HG03159 (cell line): Measurements from ENCODE around the gene SCAPER.
A peak's percentile ranks its signal among the peaks of the same experiment; 100 is the strongest.
"Not testable (repeated sequence)": the region's sequence is repeated elsewhere in the genome, so short reads cannot be mapped to it uniquely, and the experiment has no call there.

Source experiments
- ATAC-seq: cut with Tn5 transposase; IDR thresholded peaks from one replicate; pipeline ENCODE4 v1.9.1; 2021; ENCODE audit warnings: mild to moderate bottlenecking, moderate library complexity; ENCODE audit not compliant: unreplicated experiment

Gene SCAPER

GRCh38 chr15:76916369-76916768 is 11.2 kb upstream of the SCAPER start:
- ATAC-seq, result no peak

- ATAC-seq, result no peak
These were observed 8.6 kb upstream of the SCAPER start for GRCh38 chr15:76913737-76914136.

DNA sequence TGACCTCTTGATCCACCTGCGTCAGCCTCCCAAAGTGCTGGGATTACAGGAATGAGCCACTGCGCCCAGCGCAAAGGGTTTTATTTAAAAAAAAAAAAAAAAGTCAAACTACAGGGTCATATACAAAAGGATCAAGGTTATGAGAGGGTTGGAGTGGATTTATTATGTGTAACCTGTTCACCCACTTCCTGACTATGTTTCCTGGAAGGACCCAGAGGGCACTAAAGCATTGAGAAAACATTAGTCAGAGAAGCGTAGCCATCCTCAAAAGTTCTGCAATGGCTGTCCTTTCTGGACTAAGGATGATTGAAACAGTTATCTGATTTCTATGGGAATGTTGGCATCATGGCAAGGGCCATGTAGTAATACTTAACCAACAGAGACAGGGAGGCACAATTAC is 7.3 kb upstream of the SCAPER start:
- no peak for ATAC-seq

- ATAC-seq, result no peak
These were observed 715 bp upstream of the SCAPER start for GRCh38 chr15:76905855-76906254.

DNA sequence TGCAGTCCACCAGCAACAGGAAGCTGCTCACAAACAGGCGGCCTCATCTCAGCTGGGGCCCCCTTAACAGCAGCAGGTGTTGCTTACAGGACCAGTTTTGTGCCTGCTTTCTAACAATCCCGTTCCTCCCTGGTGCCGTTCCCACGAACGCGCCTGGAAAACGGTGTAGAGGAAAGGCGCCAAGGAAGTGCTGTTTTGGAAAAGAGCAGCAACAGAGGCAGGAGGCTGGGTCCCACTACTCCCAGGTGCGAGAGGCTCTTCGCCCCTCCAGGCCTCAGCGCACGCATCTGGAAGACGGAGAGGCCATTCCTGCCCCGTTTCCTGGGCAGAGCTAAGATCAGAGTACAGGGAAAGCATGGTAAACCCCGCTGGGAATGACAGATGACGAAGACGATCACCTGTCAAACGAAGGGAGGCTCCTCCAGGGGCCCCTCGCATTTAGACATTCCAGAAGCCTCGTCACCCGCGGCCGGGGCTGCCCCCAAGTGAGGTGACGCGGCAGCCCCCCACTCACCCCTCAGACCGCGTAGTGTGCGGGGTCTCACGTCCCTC is 603 bp downstream of the SCAPER start:
- ATAC-seq, result peak; percentile 11

DNA sequence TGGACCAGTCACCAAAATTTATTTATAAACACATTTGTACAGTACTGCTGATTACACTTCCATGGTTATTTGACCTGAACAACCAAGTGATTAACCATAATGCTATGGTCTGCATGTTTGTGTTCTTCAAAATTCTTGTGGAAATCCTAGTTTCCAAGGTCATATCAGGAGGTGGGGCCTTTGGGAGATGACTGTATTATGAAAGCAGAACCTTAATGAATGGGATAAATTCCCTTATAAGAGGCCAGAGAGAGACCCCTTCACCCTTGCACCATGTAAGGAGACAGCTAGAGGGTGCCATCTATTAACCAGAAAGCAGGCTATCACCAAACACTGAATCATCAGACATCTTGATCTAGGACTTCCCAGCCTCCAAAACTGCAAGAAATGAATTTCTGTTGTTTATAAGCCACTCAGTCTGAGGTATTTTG is 1.9 kb downstream of the SCAPER start:
- ATAC-seq, result no peak

DNA sequence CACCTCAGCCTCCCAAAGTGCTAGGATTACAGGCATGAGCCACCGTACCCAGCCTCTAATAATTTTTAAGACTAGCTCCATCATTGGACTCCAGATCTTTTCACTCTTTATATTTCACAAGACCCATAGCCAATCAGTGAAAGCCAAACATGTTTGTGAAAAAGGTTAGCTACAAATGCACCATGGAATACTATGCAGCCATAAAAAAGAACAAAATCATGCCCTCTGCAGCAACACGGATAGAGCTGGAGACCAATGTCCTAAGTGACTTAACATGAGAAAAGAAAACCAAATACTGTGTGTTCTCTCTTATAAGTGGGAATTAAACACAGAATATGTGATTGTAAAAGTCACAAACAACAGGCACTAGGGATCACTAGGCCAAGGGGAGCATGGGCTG is 3.2 kb downstream of the SCAPER start:
- ATAC-seq, result no peak

GRCh38 chr15:76899931-76900310 is 5.2 kb downstream of the SCAPER start:
- ATAC-seq, result not testable (repeated sequence)

- ATAC-seq, result not testable (repeated sequence)
These were observed 5.8 kb downstream of the SCAPER start for GRCh38 chr15:76899176-76899930.

- ATAC-seq, result no peak
These were observed 7.0 kb downstream of the SCAPER start for GRCh38 chr15:76898102-76898501.

- no peak for ATAC-seq
These were observed 11.0 kb downstream of the SCAPER start for GRCh38 chr15:76894174-76894573.

DNA sequence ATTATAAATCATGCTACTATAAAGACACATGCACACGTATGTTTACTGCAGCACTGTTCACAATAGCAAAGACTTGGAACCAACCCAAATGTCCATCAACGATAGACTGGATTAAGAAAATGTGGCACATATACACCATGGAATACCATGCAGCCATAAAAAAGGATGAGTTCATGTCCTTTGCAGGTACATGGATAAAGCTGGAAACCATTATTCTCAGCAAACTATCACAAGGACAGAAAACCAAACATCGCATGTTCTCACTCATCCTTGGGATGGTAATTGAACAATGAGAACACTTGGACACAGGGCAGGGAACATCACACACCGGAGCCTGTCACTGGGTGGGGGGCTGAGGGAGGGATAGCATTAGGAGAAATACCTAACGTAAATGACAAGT is 12.3 kb downstream of the SCAPER start:
- not testable (repeated sequence) for ATAC-seq

GRCh38 chr15:76887280-76888141 is 17.6 kb downstream of the SCAPER start:
- not testable (repeated sequence) for ATAC-seq

GRCh38 chr15:76885212-76885611 is 19.9 kb downstream of the SCAPER start:
- ATAC-seq, result no peak

- no peak for ATAC-seq
These were observed 29.2 kb downstream of the SCAPER start for GRCh38 chr15:76875911-76876310.

DNA sequence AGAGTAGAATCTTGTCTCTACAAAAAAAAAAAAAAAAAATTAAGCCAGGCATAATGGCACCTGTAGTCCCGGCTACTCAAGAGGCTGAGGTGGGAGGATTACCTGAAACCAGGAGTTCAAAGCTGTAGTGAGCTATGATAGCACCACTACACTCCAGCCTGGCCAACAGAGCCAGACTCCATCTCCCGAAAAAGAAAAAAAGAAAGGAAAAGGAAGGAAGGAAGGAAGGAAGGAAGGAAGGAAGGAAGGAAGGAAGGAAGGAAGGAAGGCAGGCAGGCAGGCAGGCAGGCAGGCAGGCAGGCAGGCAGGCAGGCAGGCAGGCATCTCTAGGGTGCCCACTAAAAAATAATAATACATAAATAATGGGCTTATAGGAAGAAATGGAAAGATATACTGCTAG is 32.1 kb downstream of the SCAPER start:
- not testable (repeated sequence) for ATAC-seq

GRCh38 chr15:76871930-76872329 is 33.2 kb downstream of the SCAPER start:
- ATAC-seq, result no peak

GRCh38 chr15:76868740-76869139 is 36.4 kb downstream of the SCAPER start:
- no peak for ATAC-seq

- ATAC-seq, result no peak
These were observed 38.3 kb downstream of the SCAPER start for GRCh38 chr15:76866716-76867321.

- ATAC-seq, result no peak
These were observed 39.1 kb downstream of the SCAPER start for GRCh38 chr15:76866008-76866407.

DNA sequence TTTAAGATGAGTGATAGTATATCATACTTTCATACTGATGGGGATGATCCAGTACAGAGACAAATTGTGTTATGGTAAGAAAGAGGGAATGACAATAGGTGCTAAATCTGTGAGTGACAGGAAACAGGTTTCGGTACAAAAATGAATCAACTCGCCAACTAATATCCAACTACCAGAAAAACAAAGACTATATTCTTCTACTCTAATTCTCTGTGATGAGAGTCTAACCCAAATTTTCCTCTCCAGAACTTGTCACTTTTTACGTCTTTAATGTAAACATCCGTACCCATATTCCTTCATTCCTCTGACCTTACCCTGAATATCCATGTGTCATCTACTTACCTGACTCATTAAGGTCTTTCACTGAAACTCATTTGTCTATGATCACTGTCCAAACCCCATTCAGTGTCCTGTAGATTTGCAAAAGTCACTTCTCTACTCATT is 39.6 kb downstream of the SCAPER start:
- no peak for ATAC-seq
